HL-60/S4 treated with retinoic acid at 250 ng/mL for 4 days and 3 days (cell line): Measurements from ENCODE around the gene POLR1A.

ENCODE experiments used
- in situ Hi-C: fragments of 300-500 bp; cut with MboI; formaldehyde crosslinking; loops from 2 replicates; pipeline ENCODE4 v1.7.0; 2022; ENCODE audit warnings: low sequenced_read_pairs

POLR1A gene

GRCh38 chr2:86023366-86023712, 82.3 kb downstream of the POLR1A start:
- in situ Hi-C loops, result no loop called here

GRCh38 chr2:86022661-86023365, 82.9 kb downstream of the POLR1A start:
- in situ Hi-C loops, result no loop called here

GRCh38 chr2:86021396-86022378, 84.0 kb downstream of the POLR1A start:
- in situ Hi-C loops, result no loop called here

GRCh38 chr2:86020984-86021383, 84.7 kb downstream of the POLR1A start:
- in situ Hi-C loops, result no loop called here

GRCh38 chr2:86019121-86019520, 86.6 kb downstream of the POLR1A start:
- in situ Hi-C loops, result no loop called here

- in situ Hi-C loops, result no loop called here
These were observed 87.5 kb downstream of the POLR1A start for GRCh38 chr2:86017901-86018896.

- in situ Hi-C loops, result no loop called here
These were observed 89.1 kb downstream of the POLR1A start for GRCh38 chr2:86016581-86016980.

- in situ Hi-C loops, result no loop called here
These were observed 90.0 kb downstream of the POLR1A start for GRCh38 chr2:86015699-86016098.

- in situ Hi-C loops, result no loop called here
These were observed 90.7 kb downstream of the POLR1A start for GRCh38 chr2:86015006-86015405.

- in situ Hi-C loops, result no loop called here
These were observed 91.2 kb downstream of the POLR1A start for GRCh38 chr2:86014493-86014892.

GRCh38 chr2:86012007-86012712, 93.5 kb downstream of the POLR1A start:
- in situ Hi-C loops, result no loop called here

- in situ Hi-C loops, result no loop called here
These were observed 94.2 kb downstream of the POLR1A start for GRCh38 chr2:86011449-86011941.

GRCh38 chr2:86010083-86010482, 95.6 kb downstream of the POLR1A start:
- in situ Hi-C loops, result no loop called here

- in situ Hi-C loops, result no loop called here
These were observed 99.2 kb downstream of the POLR1A start for GRCh38 chr2:86006524-86006923.

- in situ Hi-C loops, result no loop called here
These were observed 101.7 kb downstream of the POLR1A start for GRCh38 chr2:86003967-86004366.

- in situ Hi-C loops, result no loop called here
These were observed 102.6 kb downstream of the POLR1A start for GRCh38 chr2:86003104-86003503.

- in situ Hi-C loops, result no loop called here
These were observed 103.3 kb downstream of the POLR1A start for GRCh38 chr2:86002375-86002774.

- in situ Hi-C loops, result no loop called here
These were observed 104.4 kb downstream of the POLR1A start for GRCh38 chr2:86001326-86001725.

- in situ Hi-C loops, result no loop called here
These were observed 104.8 kb downstream of the POLR1A start for GRCh38 chr2:86000938-86001312.
